Measurements from ENCODE around the gene ENG. TPM values are rescaled to one million over a fixed set of nuclear protein-coding genes. Genes with fewer than 3 reads are reported as not detected.
A peak's percentile ranks its signal among the peaks of the same experiment; 100 is the strongest.
"Not testable (repeated sequence)": the region's sequence is repeated elsewhere in the genome, so short reads cannot be mapped to it uniquely, and the experiment has no call there.

The ENG gene
- total RNA-seq, 4 donors from 2014 or later = 45.6 to 115 (median 51.1) TPM

DNA sequence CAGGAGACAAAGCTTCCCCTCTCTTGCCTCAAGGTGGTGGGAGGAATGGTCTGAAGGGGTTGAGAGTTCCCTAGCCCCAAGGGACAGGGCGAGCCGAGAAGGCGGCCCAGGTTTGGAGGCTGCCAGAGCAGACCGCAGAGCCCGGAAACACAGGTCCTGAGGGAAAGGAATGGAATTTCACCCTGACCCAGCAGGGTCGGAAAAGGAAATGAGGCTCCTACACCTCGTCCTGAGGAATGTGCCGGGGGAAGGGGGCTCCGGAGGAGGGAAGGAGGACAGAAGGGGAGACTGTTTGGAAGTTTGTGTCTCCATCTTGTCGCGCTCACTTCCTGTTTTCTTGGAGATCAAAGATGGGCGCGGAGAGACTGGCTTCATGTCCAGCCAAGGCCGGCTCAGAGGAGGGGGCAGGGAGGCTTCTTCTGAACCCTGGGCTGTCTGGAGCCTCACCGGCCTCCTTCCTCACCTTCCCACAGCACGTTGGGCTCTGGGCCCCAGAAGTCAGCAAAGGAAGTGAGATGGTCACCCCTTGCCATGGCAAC, 9.6 kb downstream of the ENG start:
- H3K4me1 ChIP-seq = peaks cover 0 to 16% of the 10 kb centered on the region in 2 donors
- WGBS, 2 donors = 66 to 68% methylated on average over 15 to 16 of the region's 16 CpGs
- no peak for TF ChIP-seq POLR2A (IDR thresholded peaks at IDR 0.05)
- TF ChIP-seq CTCF (IDR thresholded peaks at IDR 0.05) = no peak
- intact Hi-C loops (cut with DNase I) = no loop called here
- H3K27ac ChIP-seq = peak overlapping the region; percentile 56 to 65 (median 58)
- H3K9me3 ChIP-seq = no peaks in the 10 kb centered on the region
- no peaks in the 10 kb centered on the region for H3K36me3 ChIP-seq
- DNase-seq = no peak
- no peak overlapping the region for H3K4me3 ChIP-seq (replicated peaks in 1 of 3)
- no peaks in the 10 kb centered on the region for H3K27me3 ChIP-seq

GRCh38 chr9:127841087-127841835, 13.2 kb downstream of the ENG start:
- Histone ChIP-seq H3K4me3 (replicated peaks in 1 of 3) (no peak overlapping the region), H3K4me1 (peaks cover 21 to 52% of the 10 kb centered on the region in 2 donors), H3K9me3 (no peaks in the 10 kb centered on the region), H3K36me3 (no peaks in the 10 kb centered on the region), H3K27me3 (no peaks in the 10 kb centered on the region), H3K27ac (peak overlapping the region in 1 of 3 donors; percentile 36)
- TF ChIP-seq POLR2A (IDR thresholded peaks at IDR 0.05) (no peak), CTCF (IDR thresholded peaks at IDR 0.05) (no peak)
- DNase-seq = no peak
- WGBS, 2 donors = 84 to 85% methylated on average over 15 of the region's 15 CpGs
- intact Hi-C loops (cut with DNase I) = no loop called here

DNA sequence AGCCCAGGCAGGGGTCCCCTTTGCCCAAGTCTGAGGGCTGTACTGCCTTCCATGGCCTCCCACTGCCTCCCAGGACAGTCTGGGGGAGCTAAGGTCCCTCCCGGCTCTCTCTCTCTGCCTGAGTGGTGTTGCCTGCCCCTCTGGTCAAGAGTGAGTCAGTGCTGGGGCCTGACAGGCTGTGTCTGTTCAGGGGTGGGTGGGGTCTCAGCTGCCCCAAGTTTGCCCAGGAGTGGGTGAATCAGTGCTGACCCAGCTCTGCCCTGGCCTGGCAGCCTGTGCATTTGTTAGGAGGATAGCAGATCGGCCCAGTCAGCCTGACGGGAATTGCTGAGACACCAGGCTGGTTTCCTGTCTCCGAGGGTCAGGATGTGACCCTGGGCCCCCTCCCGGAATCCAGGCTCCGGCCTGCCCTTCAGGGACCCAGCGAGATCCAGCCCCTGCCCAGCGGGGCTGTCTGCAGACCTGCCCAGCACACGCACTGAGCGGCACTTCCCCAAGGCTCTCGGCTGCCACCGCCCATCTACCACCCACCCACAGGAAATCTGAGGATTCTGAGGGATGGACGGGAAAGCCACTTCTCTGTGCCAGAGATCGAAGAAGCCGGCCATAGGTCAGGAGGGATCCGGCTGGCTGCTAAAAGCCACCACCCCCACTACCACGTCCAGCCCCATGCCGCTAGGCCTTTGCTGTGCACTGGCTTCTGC, 15.9 kb downstream of the ENG start:
- peak; percentile 44 to 64 for DNase-seq
- H3K4me3 ChIP-seq (replicated peaks in 1 of 3) = no peak overlapping the region
- H3K27me3 ChIP-seq = no peaks in the 10 kb centered on the region
- intact Hi-C loops (cut with DNase I) = no loop called here
- H3K27ac ChIP-seq = peak overlapping the region; percentile 65 to 80 (median 75)
- TF ChIP-seq CTCF (IDR thresholded peaks at IDR 0.05) (no peak), POLR2A (IDR thresholded peaks at IDR 0.05) (no peak)
- H3K36me3 ChIP-seq = no peaks in the 10 kb centered on the region
- peaks cover 29 to 56% of the 10 kb centered on the region in 2 donors for H3K4me1 ChIP-seq
- 60 to 65% methylated on average over 8 to 15 of the region's 18 CpGs for WGBS, 2 donors
- no peaks in the 10 kb centered on the region for H3K9me3 ChIP-seq

DNA sequence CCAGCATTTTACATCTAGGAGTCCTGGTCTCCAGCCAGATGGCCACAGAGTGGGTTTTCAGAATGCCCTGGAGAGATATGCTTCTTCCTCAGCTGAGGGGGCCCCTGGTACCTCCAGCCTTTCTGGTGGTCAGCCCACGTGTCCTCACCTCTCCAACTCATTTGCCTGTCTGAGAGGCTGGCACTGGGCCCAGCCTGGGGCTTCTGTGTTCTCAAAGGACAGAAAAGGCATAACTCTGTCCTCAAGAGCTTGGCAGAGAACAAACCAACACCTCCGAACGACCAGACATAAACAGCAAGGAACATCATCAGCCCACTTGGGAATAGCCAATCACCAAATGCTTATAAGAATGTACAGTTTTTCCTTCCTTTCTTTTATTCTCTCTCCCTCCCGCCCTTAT, 17.1 kb downstream of the ENG start:
- no peak for TF ChIP-seq POLR2A (IDR thresholded peaks at IDR 0.05)
- TF ChIP-seq CTCF (IDR thresholded peaks at IDR 0.05) = no peak
- DNase-seq = peak; percentile 95
- Histone ChIP-seq H3K4me3 (replicated peaks in 1 of 3) (no peak overlapping the region), H3K36me3 (no peaks in the 10 kb centered on the region), H3K4me1 (peaks cover 30 to 67% of the 10 kb centered on the region in 2 donors), H3K9me3 (no peaks in the 10 kb centered on the region), H3K27ac (peak overlapping the region; percentile 65 to 80 (median 75)), H3K27me3 (no peaks in the 10 kb centered on the region)
- WGBS, 2 donors = 13 to 31% methylated on average over 4 of the region's 4 CpGs
- intact Hi-C loops (cut with DNase I) = no loop called here

DNA sequence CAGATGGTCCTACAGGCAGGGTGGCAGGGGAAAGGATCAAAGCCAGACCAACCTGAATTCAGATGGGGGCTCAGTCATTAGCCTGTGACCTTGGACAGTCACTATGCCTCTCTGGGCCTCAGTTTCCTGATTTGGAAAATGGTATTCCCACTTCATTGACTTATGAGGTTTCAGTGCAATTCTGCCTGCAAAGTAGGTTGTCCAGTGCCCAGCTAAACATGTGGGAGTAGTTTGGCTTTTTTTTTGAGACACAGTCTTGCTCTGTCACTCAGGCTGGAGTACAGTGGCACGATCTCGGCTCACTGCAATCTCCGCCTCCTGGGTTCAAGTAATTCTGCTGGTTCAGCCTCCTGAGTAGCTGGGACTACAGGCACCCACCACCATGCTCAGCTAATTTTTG, 17.9 kb downstream of the ENG start:
- Histone ChIP-seq H3K27ac (peak overlapping the region; percentile 63 to 80 (median 72)), H3K4me1 (peaks cover 36 to 75% of the 10 kb centered on the region in 2 donors)
- H3K4me3 ChIP-seq (replicated peaks in 1 of 3); DNase-seq; H3K27me3 ChIP-seq; H3K36me3 ChIP-seq; intact Hi-C loops (cut with DNase I); H3K9me3 ChIP-seq: not testable (repeated sequence)
- WGBS, 2 donors = 55 to 62% methylated on average over 3 of the region's 3 CpGs
